GM18907 (cell line): Measurements from ENCODE around the gene ADCY10.

Experiments used
- ATAC-seq: cut with Tn5 transposase; IDR thresholded peaks from one replicate; pipeline ENCODE4 v1.9.1; 2021; ENCODE audit warnings: mild to moderate bottlenecking, moderate library complexity; ENCODE audit not compliant: unreplicated experiment

ADCY10 gene

GRCh38 chr1:167784876-167785550 lies 128.9 kb downstream of the ADCY10 start:
- no peak for ATAC-seq

GRCh38 chr1:167782946-167783345 lies 131.0 kb downstream of the ADCY10 start:
- ATAC-seq = no peak

GRCh38 chr1:167781558-167781957 lies 132.4 kb downstream of the ADCY10 start:
- ATAC-seq = no peak

- ATAC-seq = no peak
Measured at GRCh38 chr1:167777269-167777650, 136.7 kb downstream of the ADCY10 start.

- ATAC-seq = no peak
Measured at GRCh38 chr1:167776616-167777268, 137.2 kb downstream of the ADCY10 start.

GRCh38 chr1:167776151-167776550 lies 137.8 kb downstream of the ADCY10 start:
- ATAC-seq = no peak

- no peak for ATAC-seq
Measured at GRCh38 chr1:167775178-167775577, 138.8 kb downstream of the ADCY10 start.

GRCh38 chr1:167774710-167775109 lies 139.2 kb downstream of the ADCY10 start:
- ATAC-seq = no peak

GRCh38 chr1:167773516-167773915 lies 140.4 kb downstream of the ADCY10 start:
- ATAC-seq = no peak

- ATAC-seq = no peak
Measured at GRCh38 chr1:167772436-167772835, 141.5 kb downstream of the ADCY10 start.

GRCh38 chr1:167770127-167770526 lies 143.8 kb downstream of the ADCY10 start:
- no peak for ATAC-seq

GRCh38 chr1:167767761-167768160 lies 146.2 kb downstream of the ADCY10 start:
- ATAC-seq = no peak

- ATAC-seq = no peak
Measured at GRCh38 chr1:167766538-167766937, 147.4 kb downstream of the ADCY10 start.

GRCh38 chr1:167765496-167765895 lies 148.4 kb downstream of the ADCY10 start:
- no peak for ATAC-seq

- no peak for ATAC-seq
Measured at GRCh38 chr1:167764458-167765330, 149.2 kb downstream of the ADCY10 start.

GRCh38 chr1:167763525-167764220 lies 150.3 kb downstream of the ADCY10 start:
- no peak for ATAC-seq

GRCh38 chr1:167762061-167762746 lies 151.7 kb downstream of the ADCY10 start:
- no peak for ATAC-seq

- no peak for ATAC-seq
Measured at GRCh38 chr1:167761400-167761799, 152.5 kb downstream of the ADCY10 start.
